HL-60/S4 treated with retinoic acid at 250 ng/mL for 4 days and 3 days (cell line): ENCODE measurements around the gene SMOC1.

ENCODE experiments used
- in situ Hi-C: fragments of 300-500 bp; cut with MboI; formaldehyde crosslinking; loops from 2 replicates; pipeline ENCODE4 v1.7.0; 2022; ENCODE audit warnings: low sequenced_read_pairs

Gene SMOC1, protein sequence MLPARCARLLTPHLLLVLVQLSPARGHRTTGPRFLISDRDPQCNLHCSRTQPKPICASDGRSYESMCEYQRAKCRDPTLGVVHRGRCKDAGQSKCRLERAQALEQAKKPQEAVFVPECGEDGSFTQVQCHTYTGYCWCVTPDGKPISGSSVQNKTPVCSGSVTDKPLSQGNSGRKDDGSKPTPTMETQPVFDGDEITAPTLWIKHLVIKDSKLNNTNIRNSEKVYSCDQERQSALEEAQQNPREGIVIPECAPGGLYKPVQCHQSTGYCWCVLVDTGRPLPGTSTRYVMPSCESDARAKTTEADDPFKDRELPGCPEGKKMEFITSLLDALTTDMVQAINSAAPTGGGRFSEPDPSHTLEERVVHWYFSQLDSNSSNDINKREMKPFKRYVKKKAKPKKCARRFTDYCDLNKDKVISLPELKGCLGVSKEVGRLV

DNA sequence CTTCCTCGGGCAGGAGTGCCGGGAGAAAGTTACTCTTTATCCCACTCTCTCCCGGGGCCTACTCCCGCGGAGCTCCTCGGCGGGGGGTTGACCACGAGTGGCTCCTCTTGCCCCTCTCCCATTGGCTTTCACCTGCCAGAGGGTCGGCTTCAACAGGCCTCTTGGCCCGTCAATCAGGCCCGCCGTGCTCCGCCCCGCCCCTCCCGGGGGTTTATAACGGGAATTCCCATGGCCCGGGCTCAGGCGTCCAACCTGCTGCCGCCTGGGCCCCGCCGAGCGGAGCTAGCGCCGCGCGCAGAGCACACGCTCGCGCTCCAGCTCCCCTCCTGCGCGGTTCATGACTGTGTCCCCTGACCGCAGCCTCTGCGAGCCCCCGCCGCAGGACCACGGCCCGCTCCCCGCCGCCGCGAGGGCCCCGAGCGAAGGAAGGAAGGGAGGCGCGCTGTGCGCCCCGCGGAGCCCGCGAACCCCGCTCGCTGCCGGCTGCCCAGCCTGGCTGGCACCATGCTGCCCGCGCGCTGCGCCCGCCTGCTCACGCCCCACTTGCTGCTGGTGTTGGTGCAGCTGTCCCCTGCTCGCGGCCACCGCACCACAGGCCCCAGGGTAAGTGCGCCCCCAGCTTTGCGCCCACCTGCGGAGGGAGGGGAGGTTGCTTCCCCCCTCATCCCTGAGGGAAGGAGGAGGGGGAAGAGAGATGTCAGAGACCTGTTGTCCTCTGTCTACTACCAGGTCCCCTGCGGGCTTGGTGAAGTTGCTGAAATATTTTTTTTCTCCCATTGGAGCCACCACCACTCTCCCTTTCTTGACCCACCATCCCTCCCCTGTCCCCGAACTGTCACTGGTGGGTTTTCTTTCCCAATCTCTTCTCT lies at the start of gene SMOC1:
Gene SMOC1, plus strand, starts transcription at position 242 of the 869 bp plus-strand sequence. Its CDS starts 263 bp downstream, at position 505.
- in situ Hi-C loops: no loop called here

DNA sequence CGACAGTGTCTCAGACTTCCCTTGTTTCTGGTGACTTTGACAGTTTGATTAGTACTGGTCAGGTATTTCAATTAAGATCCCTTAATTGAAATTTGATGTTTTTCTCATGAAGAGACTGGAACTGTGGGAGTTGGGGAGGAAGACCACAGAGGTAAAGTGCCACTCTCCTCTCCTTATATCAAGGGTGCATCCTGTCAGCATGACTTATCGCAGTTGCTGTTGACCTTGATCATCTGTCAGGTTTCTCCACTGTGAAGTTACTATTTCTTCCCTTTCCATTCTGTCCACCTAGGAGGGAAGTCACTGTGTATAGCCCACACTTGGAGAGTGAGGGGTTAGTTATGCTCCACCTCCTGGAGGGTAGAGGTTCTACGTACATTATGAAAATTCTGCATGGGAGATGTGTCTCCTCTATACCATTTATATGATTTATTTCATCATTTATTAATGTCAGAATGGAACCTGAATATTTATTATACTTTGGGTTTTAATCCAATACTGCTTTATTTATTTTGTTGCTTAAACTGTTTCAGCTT lies 40.3 kb upstream of the SMOC1 start:
- in situ Hi-C loops: no loop called here

DNA sequence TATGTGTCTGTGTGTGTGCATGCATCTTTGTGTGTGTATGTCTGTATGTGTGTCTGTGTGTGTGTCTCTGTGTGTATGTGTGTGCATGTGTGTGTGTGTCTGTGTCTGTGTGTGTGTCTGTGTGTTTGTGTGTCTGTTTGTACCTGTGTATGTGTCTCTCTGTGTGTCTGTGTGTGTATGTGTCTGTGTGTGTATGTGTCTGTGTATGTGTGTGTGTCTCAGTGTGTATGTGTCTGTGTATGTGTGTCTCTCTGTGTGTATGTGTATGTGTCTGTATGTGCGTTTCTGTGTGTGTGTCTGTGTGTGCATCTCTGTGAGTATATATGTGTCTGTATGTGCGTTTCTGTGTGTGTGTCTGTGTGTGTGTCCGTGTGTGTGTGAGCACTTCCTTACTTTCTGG lies 39.6 kb upstream of the SMOC1 start:
- in situ Hi-C loops: no loop called here

DNA sequence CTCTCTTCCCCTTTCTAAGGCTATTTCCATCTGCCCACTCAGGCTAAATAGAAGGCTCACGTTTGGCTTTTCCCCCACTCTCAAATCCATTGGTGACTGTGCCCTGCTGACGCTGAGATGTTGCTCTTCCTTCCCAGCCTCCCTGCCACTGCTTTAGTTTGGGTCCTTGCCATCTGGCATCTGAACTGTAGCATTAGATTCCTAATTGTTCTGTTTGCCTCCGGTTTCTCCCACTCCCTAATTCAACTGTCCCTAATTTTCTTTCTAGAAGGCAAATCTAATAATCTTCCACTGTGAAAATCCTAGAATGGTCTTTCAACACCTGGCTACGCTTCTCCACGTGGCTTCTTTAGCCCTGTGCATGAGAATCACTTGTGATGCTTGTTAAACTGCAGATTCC lies 37.6 kb upstream of the SMOC1 start:
- in situ Hi-C loops: no loop called here

DNA sequence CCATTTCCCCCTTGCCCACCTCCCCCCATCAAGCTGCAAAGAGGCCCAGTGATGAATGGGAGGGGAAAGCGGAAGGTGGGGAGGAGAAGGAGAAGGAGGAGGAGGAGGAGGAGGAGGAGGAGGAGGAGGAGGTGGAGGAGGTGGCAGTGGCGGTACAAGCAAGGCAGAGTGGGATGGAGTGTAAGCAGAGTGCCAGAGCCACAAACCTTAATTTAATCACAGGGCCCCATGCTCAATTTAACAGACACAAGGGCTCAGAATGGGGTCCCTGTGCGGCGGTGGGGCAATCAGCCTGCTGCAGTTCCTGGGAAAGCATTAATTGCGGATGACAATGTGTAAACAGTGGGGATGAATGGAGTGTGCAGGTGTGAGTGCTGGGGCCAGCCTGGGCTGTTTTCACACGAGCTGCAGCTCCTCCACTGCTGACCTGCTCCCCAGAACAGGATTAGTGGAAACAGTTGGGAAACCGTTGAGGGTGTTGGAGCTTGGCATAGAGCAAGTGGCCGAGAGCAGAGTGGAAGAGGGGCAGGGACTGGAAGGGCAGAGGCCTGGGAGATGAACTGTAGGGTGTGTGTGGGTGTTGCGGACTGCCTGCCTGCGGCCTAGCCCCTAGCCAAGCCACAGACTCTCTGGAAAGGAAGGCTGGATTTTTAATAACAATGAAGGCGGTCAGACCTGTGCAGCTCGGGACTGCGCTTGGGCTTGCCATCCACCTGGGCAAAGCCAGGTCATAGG lies 36.4 kb upstream of the SMOC1 start:
- in situ Hi-C loops: no loop called here

DNA sequence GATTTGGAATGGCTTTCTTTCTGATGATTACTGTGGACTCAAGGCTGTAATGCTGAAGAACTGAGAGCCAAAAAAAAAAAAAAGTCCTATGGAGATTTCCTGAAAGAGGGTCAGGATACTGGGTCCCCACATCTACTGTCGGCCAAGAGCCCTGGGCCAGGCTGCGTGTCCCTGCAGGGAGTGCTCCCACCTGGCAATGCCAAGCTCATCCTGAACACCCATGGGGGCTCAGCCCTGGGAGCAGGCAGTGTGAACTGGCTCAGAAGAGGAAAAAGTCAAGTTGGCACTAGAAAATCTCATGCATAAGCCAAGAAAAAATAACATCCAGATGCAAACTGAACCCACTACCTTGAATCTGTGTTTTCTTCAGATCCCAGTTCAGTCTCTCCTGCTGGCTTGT lies 35.0 kb upstream of the SMOC1 start:
- in situ Hi-C loops: no loop called here

DNA sequence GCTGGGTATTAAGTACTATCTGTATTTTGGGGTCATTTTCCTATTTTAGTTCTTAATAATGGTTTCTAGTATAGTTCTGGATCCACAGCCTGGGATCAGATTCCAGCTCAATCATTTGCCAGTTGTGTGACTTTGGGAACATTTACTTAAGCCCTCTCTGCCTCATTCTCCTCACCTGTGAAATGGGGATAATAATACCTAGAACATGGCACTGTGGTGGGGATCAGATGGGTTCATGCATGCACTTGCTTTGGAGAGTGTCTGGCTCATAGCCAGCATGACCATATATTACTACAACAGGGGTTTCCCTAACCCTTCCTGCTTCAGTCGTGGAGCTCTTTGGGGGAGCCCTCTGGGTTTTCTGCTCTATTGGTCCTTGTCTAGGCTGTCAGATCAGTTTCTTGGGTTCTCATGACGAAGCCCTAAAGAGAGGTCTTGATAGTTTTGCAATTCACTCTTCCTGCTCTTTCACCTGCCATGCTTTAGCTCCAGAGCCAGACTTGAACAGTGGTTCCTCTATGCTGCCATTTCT lies 34.1 kb upstream of the SMOC1 start:
- in situ Hi-C loops: no loop called here

DNA sequence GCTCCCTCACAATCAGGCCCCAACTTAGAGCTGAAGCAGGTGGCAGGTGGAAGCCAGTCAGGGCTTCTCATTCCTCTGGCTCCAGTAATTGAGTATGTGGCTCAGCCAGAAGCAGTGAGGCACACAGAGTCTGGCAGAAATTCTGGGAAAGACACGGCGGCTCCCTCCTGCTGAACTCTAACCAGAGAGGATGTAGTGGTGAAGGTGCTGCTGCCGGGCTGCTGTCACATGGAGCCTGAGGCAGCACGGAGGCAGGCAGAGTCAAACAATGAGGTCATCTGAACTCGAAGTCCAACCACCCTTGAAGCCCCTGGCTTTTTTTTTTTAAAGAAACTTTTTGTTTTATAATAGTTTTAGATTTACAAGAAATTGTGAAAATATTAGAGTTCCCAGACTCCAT lies 33.4 kb upstream of the SMOC1 start:
- in situ Hi-C loops: no loop called here

DNA sequence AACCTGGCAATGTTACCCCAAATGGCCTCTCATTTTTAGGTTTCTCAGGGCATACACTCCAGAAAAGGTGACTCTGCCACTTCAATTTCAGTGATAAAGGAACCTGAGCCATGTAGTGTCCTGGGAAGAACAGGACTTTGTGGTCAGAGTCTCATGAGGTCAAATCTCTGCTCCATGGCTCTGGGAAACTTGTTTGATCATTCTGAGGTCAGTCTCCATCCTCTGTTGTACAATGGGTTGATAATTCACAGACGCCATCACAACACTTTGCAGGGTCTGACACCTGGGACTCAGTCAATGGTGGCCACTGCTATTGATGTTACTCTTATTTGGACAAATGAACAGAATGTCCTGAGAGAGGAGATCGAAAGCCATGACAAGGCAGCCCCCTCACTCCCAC lies 31.1 kb upstream of the SMOC1 start:
- in situ Hi-C loops: no loop called here

DNA sequence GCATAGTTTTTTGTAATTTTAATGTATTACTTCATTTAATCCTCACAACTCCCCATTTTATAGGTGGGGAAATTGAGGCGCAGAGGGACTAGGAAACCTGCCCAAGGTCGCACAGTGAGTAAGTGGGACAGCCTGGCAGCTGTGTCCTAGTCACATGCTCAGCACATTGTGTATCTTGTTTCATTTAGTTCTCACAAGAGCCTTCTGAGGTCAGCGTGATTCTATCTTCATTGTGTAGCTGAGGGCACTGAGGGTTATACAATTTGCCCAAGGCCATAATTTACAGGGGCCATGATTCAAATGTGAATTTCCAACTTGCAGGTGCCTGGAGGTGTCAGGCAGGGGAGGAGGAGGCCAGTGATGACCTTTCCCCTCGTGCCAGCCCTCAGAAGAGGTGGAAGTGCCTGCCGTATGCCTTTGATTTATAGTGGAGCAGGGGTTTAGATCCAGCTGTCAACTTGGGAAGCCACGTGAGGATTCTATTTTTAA lies 30.3 kb upstream of the SMOC1 start:
- in situ Hi-C loops: no loop called here

DNA sequence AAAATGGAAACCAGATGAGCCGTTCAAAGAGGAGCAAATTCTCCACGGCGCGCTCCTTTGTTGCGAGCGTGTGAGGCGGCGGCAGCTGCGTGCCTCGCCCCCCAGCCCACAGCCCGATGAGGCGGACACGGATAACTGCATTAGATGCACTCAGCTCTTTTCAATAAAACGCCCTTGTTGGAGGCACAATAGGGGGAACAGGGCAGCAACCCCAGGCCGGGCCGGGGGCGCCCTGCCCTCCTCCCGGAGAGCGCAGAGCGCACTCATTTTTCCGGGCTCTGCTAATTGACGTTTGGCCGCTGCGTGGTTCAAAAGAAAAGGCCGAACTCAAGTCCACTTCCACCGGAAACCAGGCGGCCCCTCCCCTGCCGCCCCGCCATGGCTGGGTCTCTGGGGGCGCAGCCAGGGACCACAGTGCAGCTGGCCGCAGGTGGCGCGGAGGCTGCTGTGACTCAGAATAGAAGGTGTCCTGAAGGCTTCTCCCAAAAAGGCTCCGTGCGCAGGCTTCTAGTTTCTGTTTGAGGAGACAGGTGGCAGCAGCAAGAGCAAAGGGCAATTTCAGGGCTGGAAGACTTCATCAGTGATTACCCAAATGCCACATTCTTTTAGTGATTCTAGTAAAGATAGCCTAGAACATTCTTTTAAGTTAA lies 29.0 kb upstream of the SMOC1 start:
- in situ Hi-C loops: no loop called here

DNA sequence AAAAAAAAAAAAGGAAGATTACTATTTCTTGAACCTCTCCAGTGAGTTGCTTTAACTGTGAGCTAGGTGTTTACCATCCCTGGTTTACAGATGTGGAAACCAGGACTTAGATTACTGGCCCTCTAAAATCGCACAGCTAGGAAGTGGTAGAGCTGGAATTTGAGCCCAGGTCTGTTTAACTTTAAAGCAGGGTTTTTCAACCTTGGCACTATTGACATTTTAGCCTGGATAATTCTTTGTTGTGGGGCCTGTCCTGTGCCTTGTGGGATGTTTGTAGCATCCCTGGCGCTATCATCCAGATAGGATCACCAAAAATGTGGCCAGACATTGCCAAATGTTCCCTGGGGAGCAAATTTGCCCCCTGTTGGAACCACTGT lies 28.5 kb upstream of the SMOC1 start:
- in situ Hi-C loops: no loop called here

DNA sequence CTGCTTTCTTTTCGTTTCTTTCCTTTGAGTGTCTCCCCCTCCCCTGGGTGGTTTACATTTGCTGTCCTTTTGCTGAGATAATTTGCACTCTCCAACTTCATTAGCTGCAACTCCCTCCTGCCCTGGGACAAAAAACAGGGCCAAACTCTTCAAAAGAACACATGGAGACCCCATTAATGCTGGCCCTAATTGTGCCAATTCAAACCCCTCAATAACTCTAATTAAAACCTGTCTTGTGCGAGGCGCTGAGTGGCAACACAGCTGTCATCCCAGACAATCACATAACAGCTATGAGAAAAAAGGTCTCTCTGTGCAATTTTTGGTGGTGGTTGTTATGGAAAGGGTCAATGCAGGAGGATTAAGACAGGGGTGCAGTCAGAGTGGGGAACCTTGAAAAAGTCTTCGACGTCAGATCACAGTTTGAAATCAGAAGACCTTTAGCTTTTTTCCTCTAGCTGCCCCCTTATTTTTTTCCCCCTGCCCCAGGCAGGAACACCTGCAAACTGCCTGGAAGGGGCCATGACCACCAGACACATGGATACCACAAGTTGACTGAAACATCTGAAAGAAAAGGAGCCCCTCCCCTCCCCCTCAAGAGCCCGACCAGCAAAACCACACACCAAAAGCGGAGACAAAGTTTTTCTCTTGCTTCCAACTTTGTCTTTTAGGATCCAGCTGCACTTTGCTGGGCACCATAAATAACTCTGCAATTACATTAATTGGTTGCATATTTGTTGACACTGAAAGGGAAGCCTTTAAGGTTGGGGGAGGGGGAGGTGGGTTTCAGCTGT lies 26.5 kb upstream of the SMOC1 start:
- in situ Hi-C loops: no loop called here

DNA sequence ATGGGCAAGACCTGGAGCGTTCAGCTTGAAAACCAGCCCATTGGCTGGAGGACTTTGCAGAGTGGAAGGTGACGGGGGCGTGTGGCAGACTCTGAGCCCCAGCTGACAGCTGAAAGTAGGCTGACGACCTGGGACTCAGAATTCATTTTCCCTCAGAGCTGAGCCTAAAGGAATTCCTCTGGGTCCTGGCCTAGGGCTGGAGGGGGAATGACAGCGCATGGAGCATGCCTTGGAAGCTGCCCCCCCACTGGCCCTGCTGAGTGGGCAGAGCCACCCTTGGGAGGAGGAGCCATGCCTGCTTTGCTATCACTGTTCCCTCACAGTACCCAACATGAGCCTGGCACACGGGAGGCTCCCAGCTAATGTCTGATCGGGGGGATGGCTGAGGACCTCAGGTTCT lies 25.4 kb upstream of the SMOC1 start:
- in situ Hi-C loops: no loop called here

DNA sequence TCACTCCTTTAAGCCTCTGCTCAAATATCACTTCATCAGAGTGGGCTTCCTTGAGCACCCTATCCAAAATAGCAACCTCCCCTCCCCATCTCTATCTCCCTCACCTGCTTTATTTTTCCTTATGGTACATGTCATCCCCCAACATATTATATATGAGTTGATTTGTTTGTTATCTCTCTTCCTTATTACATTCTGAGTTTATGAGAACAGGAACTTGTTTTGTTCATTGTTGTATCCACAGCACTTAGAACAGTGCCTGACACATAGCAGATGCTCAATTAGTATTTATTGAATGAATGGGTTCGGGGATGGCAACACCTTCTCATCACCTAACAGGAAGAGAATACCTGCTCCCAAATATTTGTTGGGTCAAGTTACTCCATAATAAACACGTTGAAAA lies 24.6 kb upstream of the SMOC1 start:
- in situ Hi-C loops: no loop called here

DNA sequence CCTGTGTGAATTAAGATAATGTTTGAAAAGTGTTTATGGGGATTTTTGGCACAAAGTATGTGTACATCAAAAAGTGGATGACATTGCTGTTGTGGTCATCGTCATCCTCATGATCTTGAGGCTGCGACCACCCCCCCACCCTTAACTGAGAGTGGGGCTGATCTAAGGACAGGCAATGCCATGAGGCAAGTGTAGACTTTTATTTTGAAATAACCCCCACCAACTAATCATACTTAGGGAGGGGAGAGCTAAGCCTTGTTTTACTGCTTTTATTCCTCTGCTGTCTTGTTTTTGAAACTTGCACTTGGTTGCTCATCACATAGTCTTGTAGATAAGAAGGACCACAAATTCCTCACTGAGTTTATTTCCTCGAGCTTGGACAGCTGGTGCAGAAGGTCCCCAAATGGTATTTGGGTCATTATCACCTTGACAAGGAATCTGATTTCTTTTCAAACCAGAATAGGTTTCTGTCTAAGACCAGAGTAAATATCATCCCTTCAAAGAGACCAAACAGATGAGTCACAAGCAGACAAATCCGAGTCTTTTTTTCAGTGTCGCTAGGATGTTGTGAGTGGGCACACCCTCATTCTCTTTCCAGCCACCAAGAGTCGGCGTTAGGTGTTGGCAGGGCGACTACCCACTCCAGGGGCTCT lies 23.9 kb upstream of the SMOC1 start:
- in situ Hi-C loops: no loop called here

DNA sequence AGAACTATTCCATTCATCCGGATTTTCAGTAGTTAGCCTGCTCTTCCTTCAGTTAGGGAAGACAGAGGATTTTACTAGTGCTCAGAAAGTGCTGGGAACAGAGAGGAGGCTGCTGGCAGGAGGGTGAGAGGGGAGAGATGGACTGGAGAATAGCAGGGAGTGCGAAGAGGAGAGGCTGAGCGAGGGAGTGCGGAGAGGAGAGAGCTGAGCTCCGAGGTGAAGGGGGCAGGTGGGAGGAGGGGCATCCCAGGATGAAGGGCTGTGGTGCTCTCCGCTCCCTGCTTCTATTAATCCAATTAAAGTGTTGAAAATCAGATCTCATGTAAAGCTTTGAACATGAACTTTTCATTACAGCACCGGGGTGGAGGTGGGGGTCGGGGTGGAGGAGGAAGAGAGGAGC lies 20.4 kb upstream of the SMOC1 start:
- in situ Hi-C loops: no loop called here

DNA sequence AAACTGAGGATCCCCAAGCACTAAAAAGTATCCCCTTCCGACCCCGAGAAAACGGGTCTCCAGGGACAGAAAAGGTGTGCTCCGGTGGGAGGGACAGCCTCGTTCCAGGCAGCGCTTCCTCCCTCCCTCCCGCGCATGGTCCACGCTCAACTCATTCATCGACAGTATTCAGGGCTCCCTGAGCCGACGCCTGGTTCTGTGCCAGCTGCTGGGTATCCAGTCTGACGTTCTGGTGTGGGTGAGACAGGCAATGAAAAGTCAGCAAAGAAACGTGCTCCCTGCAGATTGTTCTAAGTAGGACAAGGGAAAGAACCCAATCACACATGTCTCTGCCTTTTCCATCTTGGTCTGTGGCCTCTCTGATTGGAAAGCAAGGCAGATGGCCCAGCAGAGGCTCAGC lies 19.6 kb upstream of the SMOC1 start:
- in situ Hi-C loops: no loop called here

DNA sequence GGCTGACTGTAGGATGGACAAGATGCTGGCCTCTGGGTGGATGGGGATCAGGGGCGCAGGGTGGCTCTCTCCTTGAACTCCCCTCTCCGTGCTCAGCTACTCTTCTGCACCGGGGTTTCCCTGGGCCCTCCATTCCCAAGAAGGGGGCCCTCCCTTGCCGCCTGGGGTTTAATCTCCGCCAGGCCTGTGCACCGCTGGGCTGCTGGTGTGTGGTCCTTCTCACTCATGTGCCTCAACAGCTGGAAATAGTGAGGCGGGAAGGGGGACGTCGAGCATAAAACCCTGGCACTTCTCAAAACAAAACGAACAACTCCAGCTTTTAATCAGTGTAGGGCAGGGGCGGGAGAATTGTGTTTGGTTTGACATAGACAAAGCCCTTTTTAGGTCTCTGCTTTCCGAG lies 19.0 kb upstream of the SMOC1 start:
- in situ Hi-C loops: no loop called here
